Measurements from ENCODE around the gene CETP.
A peak's percentile ranks its signal among the peaks of the same experiment; 100 is the strongest.
"Not testable (repeated sequence)": the region's sequence is repeated elsewhere in the genome, so short reads cannot be mapped to it uniquely, and the experiment has no call there.

The CETP gene

GRCh38 chr16:56934599-56935145 is 27.1 kb upstream of the CETP start:
- not testable (repeated sequence) for DNase-seq; H3K27me3 ChIP-seq (replicated peaks; ENCODE audit: control insufficient read depth, insufficient read depth, low read length, poor library complexity, severe bottlenecking); H3K9me3 ChIP-seq (ENCODE audit: control insufficient read depth, low read length)
- Histone ChIP-seq H3K27ac (ENCODE audit: insufficient read depth, low read length, poor library complexity, severe bottlenecking) (peak overlapping the region; percentile 11), H3K4me1 (ENCODE audit: control insufficient read depth, insufficient read depth, low read length, poor library complexity, severe bottlenecking) (peaks cover 31% of the 10 kb centered on the region), H3K4me3 (ENCODE audit: insufficient read depth, low read depth, low read length, poor library complexity, severe bottlenecking) (peak overlapping the region; percentile 13), H3K36me3 (ENCODE audit: control insufficient read depth, insufficient read depth, low read length) (peaks cover 25% of the 10 kb centered on the region)

- no peak for DNase-seq
- H3K27me3 ChIP-seq (replicated peaks; ENCODE audit: control insufficient read depth, insufficient read depth, low read length, poor library complexity, severe bottlenecking), result no peaks in the 10 kb centered on the region
- H3K27ac ChIP-seq (ENCODE audit: insufficient read depth, low read length, poor library complexity, severe bottlenecking), result no peak overlapping the region
- H3K9me3 ChIP-seq (ENCODE audit: control insufficient read depth, low read length), result no peaks in the 10 kb centered on the region
- no peak overlapping the region for H3K4me3 ChIP-seq (ENCODE audit: insufficient read depth, low read depth, low read length, poor library complexity, severe bottlenecking)
- peaks cover 30% of the 10 kb centered on the region for H3K36me3 ChIP-seq (ENCODE audit: control insufficient read depth, insufficient read depth, low read length)
- peaks cover 31% of the 10 kb centered on the region for H3K4me1 ChIP-seq (ENCODE audit: control insufficient read depth, insufficient read depth, low read length, poor library complexity, severe bottlenecking)
These were observed 26.5 kb upstream of the CETP start for GRCh38 chr16:56935201-56935600.

GRCh38 chr16:56936491-56936890 is 25.3 kb upstream of the CETP start:
- Histone ChIP-seq H3K4me3 (ENCODE audit: insufficient read depth, low read depth, low read length, poor library complexity, severe bottlenecking) (no peak overlapping the region), H3K36me3 (ENCODE audit: control insufficient read depth, insufficient read depth, low read length) (peaks cover 41% of the 10 kb centered on the region), H3K27me3 (replicated peaks; ENCODE audit: control insufficient read depth, insufficient read depth, low read length, poor library complexity, severe bottlenecking) (no peaks in the 10 kb centered on the region), H3K4me1 (ENCODE audit: control insufficient read depth, insufficient read depth, low read length, poor library complexity, severe bottlenecking) (peaks cover 26% of the 10 kb centered on the region), H3K27ac (ENCODE audit: insufficient read depth, low read length, poor library complexity, severe bottlenecking) (no peak overlapping the region), H3K9me3 (ENCODE audit: control insufficient read depth, low read length) (no peaks in the 10 kb centered on the region)
- no peak for DNase-seq

GRCh38 chr16:56936950-56937349 is 24.8 kb upstream of the CETP start:
- Histone ChIP-seq H3K27me3 (replicated peaks; ENCODE audit: control insufficient read depth, insufficient read depth, low read length, poor library complexity, severe bottlenecking) (no peaks in the 10 kb centered on the region), H3K27ac (ENCODE audit: insufficient read depth, low read length, poor library complexity, severe bottlenecking) (no peak overlapping the region), H3K9me3 (ENCODE audit: control insufficient read depth, low read length) (no peaks in the 10 kb centered on the region), H3K4me3 (ENCODE audit: insufficient read depth, low read depth, low read length, poor library complexity, severe bottlenecking) (no peak overlapping the region), H3K36me3 (ENCODE audit: control insufficient read depth, insufficient read depth, low read length) (peaks cover 46% of the 10 kb centered on the region), H3K4me1 (ENCODE audit: control insufficient read depth, insufficient read depth, low read length, poor library complexity, severe bottlenecking) (peaks cover 25% of the 10 kb centered on the region)
- no peak for DNase-seq

GRCh38 chr16:56938664-56939513 is 22.9 kb upstream of the CETP start:
- Histone ChIP-seq H3K9me3 (ENCODE audit: control insufficient read depth, low read length) (no peaks in the 10 kb centered on the region), H3K27ac (ENCODE audit: insufficient read depth, low read length, poor library complexity, severe bottlenecking) (peak overlapping the region; percentile 39), H3K4me1 (ENCODE audit: control insufficient read depth, insufficient read depth, low read length, poor library complexity, severe bottlenecking) (peaks cover 22% of the 10 kb centered on the region), H3K27me3 (replicated peaks; ENCODE audit: control insufficient read depth, insufficient read depth, low read length, poor library complexity, severe bottlenecking) (no peaks in the 10 kb centered on the region), H3K36me3 (ENCODE audit: control insufficient read depth, insufficient read depth, low read length) (peaks cover 65% of the 10 kb centered on the region), H3K4me3 (ENCODE audit: insufficient read depth, low read depth, low read length, poor library complexity, severe bottlenecking) (no peak overlapping the region)
- peak in 1 of 3 donors; percentile 16 for DNase-seq

GRCh38 chr16:56939801-56940200 is 21.9 kb upstream of the CETP start:
- peaks cover 73% of the 10 kb centered on the region for H3K36me3 ChIP-seq (ENCODE audit: control insufficient read depth, insufficient read depth, low read length)
- H3K27me3 ChIP-seq (replicated peaks; ENCODE audit: control insufficient read depth, insufficient read depth, low read length, poor library complexity, severe bottlenecking), result no peaks in the 10 kb centered on the region
- no peak overlapping the region for H3K4me3 ChIP-seq (ENCODE audit: insufficient read depth, low read depth, low read length, poor library complexity, severe bottlenecking)
- peak overlapping the region; percentile 39 for H3K27ac ChIP-seq (ENCODE audit: insufficient read depth, low read length, poor library complexity, severe bottlenecking)
- H3K9me3 ChIP-seq (ENCODE audit: control insufficient read depth, low read length), result no peaks in the 10 kb centered on the region
- H3K4me1 ChIP-seq (ENCODE audit: control insufficient read depth, insufficient read depth, low read length, poor library complexity, severe bottlenecking), result peaks cover 14% of the 10 kb centered on the region
- no peak for DNase-seq

GRCh38 chr16:56941092-56941491 is 20.7 kb upstream of the CETP start:
- Histone ChIP-seq H3K4me1 (ENCODE audit: control insufficient read depth, insufficient read depth, low read length, poor library complexity, severe bottlenecking) (peaks cover 9% of the 10 kb centered on the region), H3K27me3 (replicated peaks; ENCODE audit: control insufficient read depth, insufficient read depth, low read length, poor library complexity, severe bottlenecking) (no peaks in the 10 kb centered on the region), H3K36me3 (ENCODE audit: control insufficient read depth, insufficient read depth, low read length) (peaks cover 72% of the 10 kb centered on the region), H3K9me3 (ENCODE audit: control insufficient read depth, low read length) (no peaks in the 10 kb centered on the region), H3K27ac (ENCODE audit: insufficient read depth, low read length, poor library complexity, severe bottlenecking) (no peak overlapping the region), H3K4me3 (ENCODE audit: insufficient read depth, low read depth, low read length, poor library complexity, severe bottlenecking) (no peak overlapping the region)
- no peak for DNase-seq

- DNase-seq, result no peak
- Histone ChIP-seq H3K27ac (ENCODE audit: insufficient read depth, low read length, poor library complexity, severe bottlenecking) (no peak overlapping the region), H3K4me1 (ENCODE audit: control insufficient read depth, insufficient read depth, low read length, poor library complexity, severe bottlenecking) (peaks cover 9% of the 10 kb centered on the region), H3K4me3 (ENCODE audit: insufficient read depth, low read depth, low read length, poor library complexity, severe bottlenecking) (no peak overlapping the region), H3K27me3 (replicated peaks; ENCODE audit: control insufficient read depth, insufficient read depth, low read length, poor library complexity, severe bottlenecking) (no peaks in the 10 kb centered on the region), H3K9me3 (ENCODE audit: control insufficient read depth, low read length) (no peaks in the 10 kb centered on the region), H3K36me3 (ENCODE audit: control insufficient read depth, insufficient read depth, low read length) (peaks cover 72% of the 10 kb centered on the region)
These were observed 19.9 kb upstream of the CETP start for GRCh38 chr16:56941856-56942331.

- Histone ChIP-seq H3K36me3 (ENCODE audit: control insufficient read depth, insufficient read depth, low read length) (peaks cover 66% of the 10 kb centered on the region), H3K27me3 (replicated peaks; ENCODE audit: control insufficient read depth, insufficient read depth, low read length, poor library complexity, severe bottlenecking) (no peaks in the 10 kb centered on the region), H3K4me3 (ENCODE audit: insufficient read depth, low read depth, low read length, poor library complexity, severe bottlenecking) (no peak overlapping the region), H3K27ac (ENCODE audit: insufficient read depth, low read length, poor library complexity, severe bottlenecking) (no peak overlapping the region), H3K4me1 (ENCODE audit: control insufficient read depth, insufficient read depth, low read length, poor library complexity, severe bottlenecking) (peaks cover 5% of the 10 kb centered on the region), H3K9me3 (ENCODE audit: control insufficient read depth, low read length) (no peaks in the 10 kb centered on the region)
- no peak for DNase-seq
These were observed 17.9 kb upstream of the CETP start for GRCh38 chr16:56943761-56944375.

Data from effector memory CD4-positive, alpha-beta T cell (primary cell).